ENCODE measurements around the gene PRDX5.

DNA sequence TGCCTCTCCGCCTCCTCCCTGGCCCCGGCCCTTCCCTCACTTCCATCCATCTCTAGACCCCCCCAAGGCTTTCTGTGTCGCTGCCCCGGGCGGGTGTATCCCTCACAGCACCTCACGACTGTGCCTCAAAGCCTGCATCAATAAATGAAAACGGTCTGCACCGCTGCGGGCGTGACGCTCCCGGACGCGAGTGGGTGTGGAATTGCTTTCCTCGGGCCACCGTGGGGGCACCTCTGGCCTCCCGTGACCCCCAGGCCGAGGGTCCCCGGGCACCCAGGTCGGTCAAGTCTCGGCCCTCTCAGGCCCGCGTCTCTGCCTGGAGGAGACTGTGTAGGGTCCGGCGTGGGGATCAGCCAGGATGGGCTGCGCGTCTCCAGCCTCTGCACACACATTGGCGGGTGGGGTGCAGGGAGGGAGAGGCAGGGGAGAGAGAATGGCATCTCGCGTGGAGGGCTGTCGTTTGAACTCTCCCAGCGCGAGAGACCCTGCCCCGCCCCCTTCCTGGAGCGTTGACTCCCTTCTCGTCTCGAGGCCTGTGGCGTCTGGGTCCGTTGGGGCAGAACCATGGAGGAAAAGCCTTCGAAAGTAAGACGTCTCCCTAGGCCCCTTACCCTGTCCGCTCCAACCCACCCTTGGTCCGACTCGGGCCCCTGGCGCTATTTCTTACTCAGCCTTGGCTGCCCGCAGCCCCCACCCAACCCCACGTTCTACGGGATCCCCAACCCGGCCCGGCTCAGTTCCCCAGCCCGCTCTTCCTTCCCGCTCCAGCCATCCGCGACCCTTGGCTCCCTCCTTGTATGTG, 17.9 kb upstream of the PRDX5 start, which contains the start of gene CATSPERZ:
- TF ChIP-seq, protein P1, sequence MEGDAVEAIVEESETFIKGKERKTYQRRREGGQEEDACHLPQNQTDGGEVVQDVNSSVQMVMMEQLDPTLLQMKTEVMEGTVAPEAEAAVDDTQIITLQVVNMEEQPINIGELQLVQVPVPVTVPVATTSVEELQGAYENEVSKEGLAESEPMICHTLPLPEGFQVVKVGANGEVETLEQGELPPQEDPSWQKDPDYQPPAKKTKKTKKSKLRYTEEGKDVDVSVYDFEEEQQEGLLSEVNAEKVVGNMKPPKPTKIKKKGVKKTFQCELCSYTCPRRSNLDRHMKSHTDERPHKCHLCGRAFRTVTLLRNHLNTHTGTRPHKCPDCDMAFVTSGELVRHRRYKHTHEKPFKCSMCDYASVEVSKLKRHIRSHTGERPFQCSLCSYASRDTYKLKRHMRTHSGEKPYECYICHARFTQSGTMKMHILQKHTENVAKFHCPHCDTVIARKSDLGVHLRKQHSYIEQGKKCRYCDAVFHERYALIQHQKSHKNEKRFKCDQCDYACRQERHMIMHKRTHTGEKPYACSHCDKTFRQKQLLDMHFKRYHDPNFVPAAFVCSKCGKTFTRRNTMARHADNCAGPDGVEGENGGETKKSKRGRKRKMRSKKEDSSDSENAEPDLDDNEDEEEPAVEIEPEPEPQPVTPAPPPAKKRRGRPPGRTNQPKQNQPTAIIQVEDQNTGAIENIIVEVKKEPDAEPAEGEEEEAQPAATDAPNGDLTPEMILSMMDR (IDR thresholded peaks at IDR 0.05): no peak
- no peak for TF ChIP-seq POLR2AphosphoS5 (IDR thresholded peaks at IDR 0.05)

All from upper lobe of left lung (tissue), 4 donors.